K562 (cell line): ENCODE data around the gene EXOSC6. TPM values are rescaled to one million over a fixed set of nuclear protein-coding genes. Genes with fewer than 3 reads are reported as not detected.

Experiments used
- CHD4 ChIP-seq: fragments of 200-600 bp; sonication (generic); IDR thresholded peaks from 3 replicates; pipeline ENCODE4 v1.6.1; 2012; ENCODE audit warnings: low read depth, mild to moderate bottlenecking, mixed read lengths, low read length, inconsistent platforms; ENCODE audit not compliant: insufficient read depth, insufficient replicate concordance, poor library complexity, severe bottlenecking
- ESRRA ChIP-seq: fragments of 450-650 bp; IDR thresholded peaks from 2 replicates; pipeline ENCODE4 v1.6.1; 2014; ENCODE audit warnings: low read depth, mild to moderate bottlenecking, moderate library complexity, borderline replicate concordance
- ETV6 ChIP-seq, 3 experiments: fragments of 150-350 bp in 1 of 3; sonication (generic) in 1 of 3; formaldehyde crosslinking in 1 of 3; IDR thresholded peaks; 2 replicates each; pipeline versions ENCODE4 v1.6.1 to v1.8.0; 2014 to 2022; ENCODE audit warnings: borderline replicate concordance in 2 of 3, low read depth in 2 of 3, antibody characterized with exemption in 1 of 3, low read length in 1 of 3, mild to moderate bottlenecking in 1 of 3, missing genetic modification reagents in 1 of 3
- FOXM1 ChIP-seq, 2 experiments: fragments of 450-650 bp in 1 of 2; sonication (generic) in 1 of 2; formaldehyde crosslinking in 1 of 2; IDR thresholded peaks; 2 replicates each; pipeline versions ENCODE4 v1.6.1 to v1.9.0; 2017 to 2022; ENCODE audit warnings: low read depth in 2 of 2, mild to moderate bottlenecking in 2 of 2, missing genetic modification reagents in 1 of 2, moderate library complexity in 1 of 2
- GABPA ChIP-seq: fragments of 200-800 bp; sonication (Bioruptor generic); conservative IDR thresholded peaks from 2 replicates; pipeline ENCODE4 v1.6.1; 2016; ENCODE audit warnings: low read depth, missing genetic modification characterization, missing compliant biosample characterization
- MTA3 ChIP-seq: fragments of 450-650 bp; formaldehyde crosslinking; IDR thresholded peaks from 2 replicates; pipeline ENCODE4 v1.6.1; 2017; ENCODE audit warnings: mild to moderate bottlenecking, borderline replicate concordance
- NFATC3 ChIP-seq: fragments of 450-650 bp; IDR thresholded peaks from 2 replicates; pipeline ENCODE4 v1.6.1; 2017; ENCODE audit warnings: mild to moderate bottlenecking
- NONO ChIP-seq, 2 experiments: fragments of 200-400 bp in 1 of 2; fragments of 450-650 bp in 1 of 2; formaldehyde crosslinking in 1 of 2; IDR thresholded peaks; 2 replicates each; pipeline ENCODE4 v1.6.1; 2017; ENCODE audit warnings: low read depth in 2 of 2, mild to moderate bottlenecking in 2 of 2, moderate library complexity in 2 of 2, low read length in 1 of 2
- OTX1 ChIP-seq: fragments of 450-650 bp; formaldehyde crosslinking; IDR thresholded peaks from 2 replicates; pipeline ENCODE4 v1.4.0; 2022; ENCODE audit warnings: mild to moderate bottlenecking
- RBM25 ChIP-seq: fragments of 200-400 bp; formaldehyde crosslinking; IDR thresholded peaks from 2 replicates; pipeline ENCODE4 v1.6.1; 2018; ENCODE audit warnings: low read length, low read depth, moderate library complexity; ENCODE audit not compliant: severe bottlenecking
- SAFB ChIP-seq: fragments of 200-400 bp; formaldehyde crosslinking; IDR thresholded peaks from 2 replicates; pipeline ENCODE4 v1.6.1; 2017; ENCODE audit warnings: low read depth, low read length, borderline replicate concordance
- U2AF1 ChIP-seq: fragments of 200-400 bp; formaldehyde crosslinking; optimal IDR thresholded peaks from 2 replicates; pipeline ENCODE3; 2017; ENCODE audit warnings: mild to moderate bottlenecking, low read depth, low read length, moderate library complexity
- ZNF12 ChIP-seq: sonication (generic); formaldehyde crosslinking; IDR thresholded peaks from 2 replicates; pipeline ENCODE4 v1.4.0; 2020; ENCODE audit warnings: mild to moderate bottlenecking, missing genetic modification reagents
- ZNF121 ChIP-seq: sonication (generic); formaldehyde crosslinking; conservative IDR thresholded peaks from 2 replicates; pipeline ENCODE4 v1.8.0; 2022; ENCODE audit warnings: missing genetic modification reagents
- ZNF764 ChIP-seq: fragments of 250-450 bp; sonication (Bioruptor Pico); IDR thresholded peaks from 2 replicates; pipeline ENCODE4 v1.4.0; 2020; ENCODE audit warnings: low read depth, mild to moderate bottlenecking, moderate library complexity
- polyA plus RNA-seq, 8 experiments: library from polyadenylated mRNA; depleted of rRNA in 4 of 8; stranded (reverse) in 5 of 8; unstranded in 3 of 8; fragments of >200 nt; fragmentation: Nextera tagmentation in 2 of 8; fragmentation: Illumina TruSeq in 1 of 8; extraction: Ambion mirVana in 2 of 8; extraction: Trizol in 1 of 8; gene quantifications; 2 replicates each; pipeline versions ENCODE4 v1.2.1 to v1.2.3, GENCODE V29; 2011 to 2014; ENCODE audit warnings: inconsistent platforms in 1 of 8, missing spikeins in 1 of 8
- total RNA-seq, 7 experiments: library from RNA; depleted of rRNA in 6 of 7; stranded (reverse); fragments of >200 nt in 6 of 7; fragmentation: Illumina TruSeq in 2 of 7; extraction: Trizol in 2 of 7; gene quantifications; 2 replicates each; pipeline versions ENCODE4 v1.2.1 to v1.2.3, GENCODE V29; 2011 to 2021; ENCODE audit warnings: low replicate concordance in 1 of 7
- TF ChIP-seq, protein P1 (sequence below): sonication (generic); formaldehyde crosslinking; IDR thresholded peaks from 2 replicates; pipeline ENCODE4 v1.8.0; 2023; ENCODE audit warnings: mild to moderate bottlenecking, missing genetic modification reagents
- TF ChIP-seq, protein P2 (sequence below): IDR thresholded peaks from 3 replicates; pipeline ENCODE4 v1.6.1; 2011; ENCODE audit warnings: borderline replicate concordance, mild to moderate bottlenecking, moderate library complexity; ENCODE audit not compliant: insufficient read length; ENCODE audit errors: extremely low read depth
- TF ChIP-seq, protein P3 (sequence below): sonication (generic); formaldehyde crosslinking; IDR thresholded peaks from 2 replicates; pipeline ENCODE4 v1.8.1; 2023; ENCODE audit warnings: mild to moderate bottlenecking, missing genetic modification reagents, moderate library complexity

EXOSC6 gene
- total and polyA plus RNA-seq, 9 of the 15 experiments (the other 6 are each of a cell fraction or from before 2014, with no cell fraction given) = 9.2 to 29.0 (median 15.6) TPM

DNA sequence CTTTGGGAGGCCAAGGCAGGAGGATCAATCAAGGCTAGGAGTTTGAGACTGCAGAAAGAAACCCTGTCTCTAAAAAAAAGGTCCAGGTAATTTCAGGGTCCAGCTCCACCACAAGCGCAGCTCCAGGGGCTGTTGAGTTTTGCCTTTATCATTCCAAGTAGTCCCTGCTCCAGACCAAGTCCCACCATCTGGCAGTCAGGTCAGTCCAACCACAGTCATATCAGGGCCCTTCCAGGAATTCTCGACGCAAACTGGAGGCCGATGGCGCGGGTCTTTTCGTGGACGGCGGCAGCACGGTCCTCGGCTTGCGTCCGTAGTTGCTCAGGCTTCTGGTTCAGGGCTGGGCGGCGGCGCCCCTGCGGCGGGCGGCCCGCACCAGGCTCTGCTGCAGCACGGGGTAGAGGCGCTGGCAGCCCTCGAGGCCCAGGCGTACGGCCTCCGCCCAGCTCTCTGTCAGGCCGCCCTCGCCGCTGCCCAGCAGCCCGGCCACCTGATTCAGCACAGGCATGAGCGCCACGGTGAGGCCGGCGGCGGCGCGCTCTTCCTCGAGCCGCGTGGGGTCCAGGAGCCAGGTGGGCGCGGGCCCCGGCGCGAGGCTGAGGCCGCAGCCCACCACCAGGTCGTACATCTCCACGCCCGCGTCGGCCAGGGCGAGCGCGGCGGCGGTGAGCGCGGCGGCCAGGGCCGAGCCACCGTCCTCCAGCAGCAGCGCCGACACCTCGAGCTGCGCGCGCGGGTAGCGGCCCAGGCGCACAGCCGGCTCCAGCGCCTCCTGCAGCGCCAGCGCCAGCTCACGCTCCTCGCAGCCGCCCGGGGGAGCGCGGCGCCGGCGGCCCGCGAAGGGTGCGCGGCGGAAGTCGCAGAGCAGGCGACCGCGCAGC lies 752 bp downstream of the EXOSC6 start (continued):
- TF ChIP-seq NFATC3 (no peak), ZNF12 (CRISPR knock-in tag) (no peak), OTX1 (CRISPR knock-in tag) (no peak), U2AF1 (peak; percentile 50), FOXM1 (IDR thresholded peaks at IDR 0.05; ENCODE audit: low read depth) (no peak), FOXM1 (CRISPR knock-in tag; IDR thresholded peaks at IDR 0.05; ENCODE audit: low read depth) (no peak), GABPA (tag) (no peak), MTA3 (peak; percentile 65), ETV6 (IDR thresholded peaks at IDR 0.05; ENCODE audit: borderline replicate concordance in 1 of 2, low read depth in 2 of 2, low read length in 1 of 2) (no peak), ETV6 (CRISPR knock-in tag; IDR thresholded peaks at IDR 0.05; ENCODE audit: borderline replicate concordance) (peak; percentile 41; the same call in 1 of the 2 replicates), NONO (IDR thresholded peaks at IDR 0.05; ENCODE audit: low read depth in 2 of 2, low read length in 1 of 2) (peak; percentile 13 to 36; a peak in 1 of 4 replicates), ESRRA (peak; percentile 12; the same call in 1 of the 2 replicates), SAFB (peak; percentile 61; the same call in 1 of the 2 replicates), RBM25 (peak; percentile 18), CHD4 (no peak), ZNF121 (CRISPR knock-in tag) (0 out of 2 replicates have a peak, but pooled peaks have one; percentile 13), ZNF764 (no peak)
- TF ChIP-seq, protein P1, sequence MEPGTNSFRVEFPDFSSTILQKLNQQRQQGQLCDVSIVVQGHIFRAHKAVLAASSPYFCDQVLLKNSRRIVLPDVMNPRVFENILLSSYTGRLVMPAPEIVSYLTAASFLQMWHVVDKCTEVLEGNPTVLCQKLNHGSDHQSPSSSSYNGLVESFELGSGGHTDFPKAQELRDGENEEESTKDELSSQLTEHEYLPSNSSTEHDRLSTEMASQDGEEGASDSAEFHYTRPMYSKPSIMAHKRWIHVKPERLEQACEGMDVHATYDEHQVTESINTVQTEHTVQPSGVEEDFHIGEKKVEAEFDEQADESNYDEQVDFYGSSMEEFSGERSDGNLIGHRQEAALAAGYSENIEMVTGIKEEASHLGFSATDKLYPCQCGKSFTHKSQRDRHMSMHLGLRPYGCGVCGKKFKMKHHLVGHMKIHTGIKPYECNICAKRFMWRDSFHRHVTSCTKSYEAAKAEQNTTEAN = 0 out of 2 replicates have a peak, but pooled peaks have one; percentile 69
- TF ChIP-seq, protein P2, sequence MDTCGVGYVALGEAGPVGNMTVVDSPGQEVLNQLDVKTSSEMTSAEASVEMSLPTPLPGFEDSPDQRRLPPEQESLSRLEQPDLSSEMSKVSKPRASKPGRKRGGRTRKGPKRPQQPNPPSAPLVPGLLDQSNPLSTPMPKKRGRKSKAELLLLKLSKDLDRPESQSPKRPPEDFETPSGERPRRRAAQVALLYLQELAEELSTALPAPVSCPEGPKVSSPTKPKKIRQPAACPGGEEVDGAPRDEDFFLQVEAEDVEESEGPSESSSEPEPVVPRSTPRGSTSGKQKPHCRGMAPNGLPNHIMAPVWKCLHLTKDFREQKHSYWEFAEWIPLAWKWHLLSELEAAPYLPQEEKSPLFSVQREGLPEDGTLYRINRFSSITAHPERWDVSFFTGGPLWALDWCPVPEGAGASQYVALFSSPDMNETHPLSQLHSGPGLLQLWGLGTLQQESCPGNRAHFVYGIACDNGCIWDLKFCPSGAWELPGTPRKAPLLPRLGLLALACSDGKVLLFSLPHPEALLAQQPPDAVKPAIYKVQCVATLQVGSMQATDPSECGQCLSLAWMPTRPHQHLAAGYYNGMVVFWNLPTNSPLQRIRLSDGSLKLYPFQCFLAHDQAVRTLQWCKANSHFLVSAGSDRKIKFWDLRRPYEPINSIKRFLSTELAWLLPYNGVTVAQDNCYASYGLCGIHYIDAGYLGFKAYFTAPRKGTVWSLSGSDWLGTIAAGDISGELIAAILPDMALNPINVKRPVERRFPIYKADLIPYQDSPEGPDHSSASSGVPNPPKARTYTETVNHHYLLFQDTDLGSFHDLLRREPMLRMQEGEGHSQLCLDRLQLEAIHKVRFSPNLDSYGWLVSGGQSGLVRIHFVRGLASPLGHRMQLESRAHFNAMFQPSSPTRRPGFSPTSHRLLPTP = no peak
- TF ChIP-seq, protein P3, sequence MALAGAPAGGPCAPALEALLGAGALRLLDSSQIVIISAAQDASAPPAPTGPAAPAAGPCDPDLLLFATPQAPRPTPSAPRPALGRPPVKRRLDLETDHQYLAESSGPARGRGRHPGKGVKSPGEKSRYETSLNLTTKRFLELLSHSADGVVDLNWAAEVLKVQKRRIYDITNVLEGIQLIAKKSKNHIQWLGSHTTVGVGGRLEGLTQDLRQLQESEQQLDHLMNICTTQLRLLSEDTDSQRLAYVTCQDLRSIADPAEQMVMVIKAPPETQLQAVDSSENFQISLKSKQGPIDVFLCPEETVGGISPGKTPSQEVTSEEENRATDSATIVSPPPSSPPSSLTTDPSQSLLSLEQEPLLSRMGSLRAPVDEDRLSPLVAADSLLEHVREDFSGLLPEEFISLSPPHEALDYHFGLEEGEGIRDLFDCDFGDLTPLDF = peak; percentile 75; the same call in 1 of the 2 replicates
